Stimulated activated naive CD8-positive, alpha-beta T cell treated with anti-CD3 and anti-CD28 coated beads, Interleukin-15, Interleukin-2, amounts not matched to agents 100 ng/mL and 50 ng/mL, for 24 hours (primary cell): ENCODE results near the gene OR6V1.

Experiments used
- H3K27ac Mint-ChIP-seq: one replicate; pipeline ENCODE4 v1.8.0; 2021; ENCODE audit warnings: mild to moderate bottlenecking, mixed read lengths
- H3K27me3 Mint-ChIP-seq: one replicate; pipeline ENCODE4 v1.8.0; 2021; ENCODE audit warnings: mixed read lengths
- H3K36me3 Mint-ChIP-seq: one replicate; pipeline ENCODE4 v1.8.0; 2021; ENCODE audit warnings: low read depth, mixed read lengths
- H3K4me1 Mint-ChIP-seq: one replicate; pipeline ENCODE4 v1.8.0; 2021; ENCODE audit warnings: low read depth, mixed read lengths
- H3K4me3 Mint-ChIP-seq: one replicate; pipeline ENCODE4 v1.8.0; 2021; ENCODE audit warnings: mild to moderate bottlenecking, mixed read lengths
- H3K9me3 Mint-ChIP-seq: one replicate; pipeline ENCODE4 v1.8.0; 2021; ENCODE audit warnings: mixed read lengths

The OR6V1 gene

DNA sequence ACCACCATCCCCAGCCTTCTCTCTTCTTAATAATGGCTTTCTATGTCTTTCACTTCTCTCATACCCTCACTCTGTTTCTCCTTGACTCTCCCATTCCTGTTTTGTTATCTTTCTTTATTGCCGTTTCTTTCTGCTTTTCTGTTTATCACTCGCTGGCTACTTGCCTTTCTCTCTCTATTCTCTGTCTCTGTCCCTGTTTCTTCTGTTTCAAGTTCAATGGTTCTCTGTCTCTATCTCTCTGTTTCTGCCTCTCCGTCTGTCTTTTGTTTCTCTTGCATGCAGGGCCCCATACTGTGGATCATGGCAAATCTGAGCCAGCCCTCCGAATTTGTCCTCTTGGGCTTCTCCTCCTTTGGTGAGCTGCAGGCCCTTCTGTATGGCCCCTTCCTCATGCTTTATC is at the start of gene OR6V1:
OR6V1 (plus strand) TSS at position 301 of the 400 bp plus-strand sequence; CDS start at position 301, 0 bp downstream.
- Mint-ChIP-seq H3K36me3 (no peaks in the 10 kb centered on the region), H3K27me3 (peaks cover 7% of the 10 kb centered on the region), H3K27ac (no peak within 1 kb of the TSS), H3K9me3 (no peaks in the 10 kb centered on the region), H3K4me1 (peaks cover 21% of the 10 kb centered on the region), H3K4me3 (no peak within 1 kb of the TSS)

- no peaks in the 10 kb centered on the region for H3K36me3 Mint-ChIP-seq
- H3K27ac Mint-ChIP-seq = no peak overlapping the region
- peak overlapping the region; percentile 79 for H3K4me3 Mint-ChIP-seq
- no peaks in the 10 kb centered on the region for H3K9me3 Mint-ChIP-seq
- peaks cover 2% of the 10 kb centered on the region for H3K27me3 Mint-ChIP-seq
- H3K4me1 Mint-ChIP-seq = peaks cover 8% of the 10 kb centered on the region
Measured at GRCh38 chr7:143002898-143003297, 49.2 kb upstream of the OR6V1 start.

DNA sequence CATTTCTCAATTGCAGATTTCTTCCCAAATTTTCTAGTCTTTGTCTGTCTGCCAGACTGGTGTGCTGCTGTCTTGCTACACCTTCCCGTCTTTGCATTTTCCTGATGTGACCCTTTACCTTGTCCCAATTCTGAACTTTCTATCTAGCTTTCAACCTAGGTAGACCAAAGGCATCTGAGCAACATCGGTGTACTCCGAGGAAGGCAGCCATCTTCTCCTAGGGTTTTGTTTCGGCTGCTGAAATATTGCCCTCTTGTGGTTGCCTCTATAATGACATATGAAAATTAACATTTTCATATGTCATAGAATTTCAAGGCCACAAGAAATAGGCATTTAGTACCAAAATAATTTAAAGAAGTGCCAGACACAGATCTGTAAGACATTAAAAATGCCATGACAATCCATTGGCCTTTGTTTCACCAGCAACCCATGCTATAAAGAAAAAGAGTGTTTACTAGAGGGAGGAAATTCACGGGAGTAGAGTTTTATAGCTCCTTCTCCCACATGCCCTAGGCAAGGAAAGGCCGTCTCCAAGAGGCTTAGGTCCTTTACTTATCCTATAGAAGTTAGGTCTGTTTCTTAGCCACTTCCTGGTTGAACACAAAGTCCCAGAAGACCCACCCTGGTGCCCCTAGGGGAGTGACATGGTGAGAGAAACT is 48.6 kb upstream of the OR6V1 start:
- Mint-ChIP-seq H3K4me1 (peaks cover 10% of the 10 kb centered on the region), H3K4me3 (peak overlapping the region; percentile 79), H3K27ac (peak overlapping the region; percentile 70), H3K36me3 (no peaks in the 10 kb centered on the region), H3K27me3 (peaks cover 3% of the 10 kb centered on the region), H3K9me3 (no peaks in the 10 kb centered on the region)

DNA sequence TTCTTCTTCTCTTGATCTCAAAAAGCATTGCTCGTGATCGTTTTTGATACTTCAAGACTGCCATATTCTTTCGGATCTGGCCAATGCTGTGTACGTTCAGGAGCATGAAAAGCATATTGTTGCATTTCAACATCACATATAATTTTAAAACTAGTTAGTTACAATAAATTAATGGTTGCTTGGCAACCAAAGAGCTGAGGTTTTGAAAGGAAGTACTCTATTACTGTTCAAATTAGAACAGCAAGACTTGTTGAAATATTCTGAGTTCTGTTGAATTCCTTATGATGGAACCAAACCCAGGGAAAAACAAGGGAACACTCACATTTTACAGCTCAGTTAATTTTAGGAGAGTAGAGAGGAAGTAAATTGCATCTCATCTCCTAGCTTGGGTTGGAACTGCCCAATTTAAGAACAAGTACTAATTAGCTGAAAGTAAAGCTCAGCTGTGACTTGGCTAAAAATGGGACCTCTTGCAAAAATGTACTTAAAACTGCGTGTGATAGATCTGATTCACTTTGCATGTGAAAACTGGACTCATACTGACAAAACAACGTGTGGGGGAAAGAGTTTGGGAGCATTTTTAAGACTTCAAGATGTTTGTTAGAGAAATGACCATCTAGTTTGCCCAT is 46.4 kb upstream of the OR6V1 start:
- no peaks in the 10 kb centered on the region for H3K9me3 Mint-ChIP-seq
- peaks cover 3% of the 10 kb centered on the region for H3K27me3 Mint-ChIP-seq
- no peak overlapping the region for H3K27ac Mint-ChIP-seq
- no peaks in the 10 kb centered on the region for H3K36me3 Mint-ChIP-seq
- no peak overlapping the region for H3K4me3 Mint-ChIP-seq
- peaks cover 10% of the 10 kb centered on the region for H3K4me1 Mint-ChIP-seq

DNA sequence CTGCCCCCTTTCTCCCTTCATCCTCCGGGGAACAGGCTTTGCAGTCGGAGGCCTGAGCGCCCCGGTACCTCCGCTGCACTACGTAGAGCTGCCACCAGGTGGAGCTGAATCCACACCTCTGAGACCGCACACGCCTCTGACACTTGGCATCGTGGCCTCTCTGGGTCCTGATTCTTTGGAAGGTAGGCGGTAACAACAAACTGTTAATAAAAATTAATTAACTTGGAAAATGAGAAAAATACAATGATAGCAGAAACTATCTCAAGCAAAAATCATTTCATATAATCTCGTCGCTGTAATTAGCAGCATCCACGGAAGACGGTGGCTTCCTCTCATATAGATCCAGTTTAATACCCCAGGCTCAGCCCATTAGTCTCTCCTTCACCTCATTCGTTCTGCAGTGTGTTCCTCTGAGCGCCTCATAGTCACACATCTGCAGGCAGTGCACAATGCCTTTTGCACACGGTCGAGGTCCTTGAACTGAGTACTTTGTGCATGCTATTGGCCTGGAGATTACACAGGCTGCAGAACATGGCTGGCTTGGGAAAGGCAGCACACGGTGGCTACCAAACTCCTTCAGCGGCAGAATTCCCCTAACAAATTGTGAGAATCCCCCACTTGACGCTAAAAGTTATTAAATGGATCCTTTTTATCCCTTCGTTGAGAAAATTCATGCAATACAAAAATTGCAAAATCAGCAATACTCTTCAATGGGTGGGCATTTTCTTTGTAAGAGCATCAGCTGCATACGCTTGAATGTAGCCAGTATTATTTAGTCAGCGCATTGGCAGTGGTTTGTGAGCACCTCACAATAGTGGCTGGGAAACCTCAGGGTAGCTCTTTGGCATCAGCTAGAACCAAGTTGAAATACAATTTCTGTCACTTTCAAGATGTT is 43.9 kb upstream of the OR6V1 start:
- H3K27me3 Mint-ChIP-seq = peaks cover 3% of the 10 kb centered on the region
- H3K27ac Mint-ChIP-seq = no peak overlapping the region
- H3K4me3 Mint-ChIP-seq = no peak overlapping the region
- H3K4me1 Mint-ChIP-seq = peaks cover 8% of the 10 kb centered on the region
- H3K36me3 Mint-ChIP-seq = no peaks in the 10 kb centered on the region
- H3K9me3 Mint-ChIP-seq = no peaks in the 10 kb centered on the region

GRCh38 chr7:143012001-143012400 is 40.1 kb upstream of the OR6V1 start:
- no peaks in the 10 kb centered on the region for H3K9me3 Mint-ChIP-seq
- H3K36me3 Mint-ChIP-seq = no peaks in the 10 kb centered on the region
- H3K27ac Mint-ChIP-seq = no peak overlapping the region
- H3K27me3 Mint-ChIP-seq = peaks cover 3% of the 10 kb centered on the region
- no peak overlapping the region for H3K4me3 Mint-ChIP-seq
- peaks cover 8% of the 10 kb centered on the region for H3K4me1 Mint-ChIP-seq

- no peak overlapping the region for H3K4me3 Mint-ChIP-seq
- peaks cover 8% of the 10 kb centered on the region for H3K4me1 Mint-ChIP-seq
- no peaks in the 10 kb centered on the region for H3K9me3 Mint-ChIP-seq
- peaks cover 3% of the 10 kb centered on the region for H3K27me3 Mint-ChIP-seq
- no peaks in the 10 kb centered on the region for H3K36me3 Mint-ChIP-seq
- H3K27ac Mint-ChIP-seq = no peak overlapping the region
Measured at GRCh38 chr7:143012409-143012808, 39.7 kb upstream of the OR6V1 start.

DNA sequence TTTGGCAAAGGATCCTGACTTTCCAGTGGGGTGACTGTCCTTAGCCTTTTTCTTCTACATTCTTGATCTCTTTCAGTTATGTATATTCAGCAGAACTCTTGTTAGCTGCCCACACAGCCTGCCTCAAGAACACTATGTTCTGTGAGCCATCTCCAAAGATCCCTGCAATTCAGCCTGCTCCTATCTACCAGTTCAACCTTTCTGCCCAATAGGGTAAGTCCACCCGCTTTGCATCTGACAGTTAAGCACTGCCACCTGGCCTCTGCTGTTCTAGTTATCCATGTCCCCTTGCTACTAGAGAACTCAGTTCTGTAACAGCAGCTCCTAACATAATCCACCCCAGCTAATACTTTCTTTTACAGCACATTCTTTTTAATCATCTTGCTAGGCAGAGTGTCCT is 38.7 kb upstream of the OR6V1 start:
- H3K36me3 Mint-ChIP-seq = no peaks in the 10 kb centered on the region
- H3K27ac Mint-ChIP-seq = no peak overlapping the region
- H3K4me1 Mint-ChIP-seq = peaks cover 3% of the 10 kb centered on the region
- H3K4me3 Mint-ChIP-seq = no peak overlapping the region
- H3K27me3 Mint-ChIP-seq = no peaks in the 10 kb centered on the region
- no peaks in the 10 kb centered on the region for H3K9me3 Mint-ChIP-seq

DNA sequence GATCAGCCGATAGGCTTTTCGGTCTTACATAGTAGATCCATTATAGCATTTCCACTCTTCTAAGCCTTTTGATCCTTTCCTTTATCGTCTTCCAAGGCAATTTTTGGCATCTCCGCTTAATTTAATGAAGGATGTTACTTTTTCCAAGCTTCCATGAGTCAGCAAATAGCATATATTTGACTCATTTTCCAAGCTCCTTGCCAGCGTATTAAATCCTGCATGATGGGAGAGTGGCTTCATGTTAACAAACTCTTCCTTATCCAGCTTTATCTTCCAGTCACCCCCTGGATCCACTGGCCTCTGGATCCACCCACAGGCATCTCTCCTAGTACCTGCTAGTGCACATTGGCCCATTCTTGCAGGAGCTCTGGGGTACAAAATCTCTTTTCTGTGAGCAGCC is 38.2 kb upstream of the OR6V1 start:
- H3K9me3 Mint-ChIP-seq = no peaks in the 10 kb centered on the region
- no peak overlapping the region for H3K27ac Mint-ChIP-seq
- H3K4me1 Mint-ChIP-seq = peaks cover 3% of the 10 kb centered on the region
- no peak overlapping the region for H3K4me3 Mint-ChIP-seq
- no peaks in the 10 kb centered on the region for H3K27me3 Mint-ChIP-seq
- H3K36me3 Mint-ChIP-seq = no peaks in the 10 kb centered on the region

DNA sequence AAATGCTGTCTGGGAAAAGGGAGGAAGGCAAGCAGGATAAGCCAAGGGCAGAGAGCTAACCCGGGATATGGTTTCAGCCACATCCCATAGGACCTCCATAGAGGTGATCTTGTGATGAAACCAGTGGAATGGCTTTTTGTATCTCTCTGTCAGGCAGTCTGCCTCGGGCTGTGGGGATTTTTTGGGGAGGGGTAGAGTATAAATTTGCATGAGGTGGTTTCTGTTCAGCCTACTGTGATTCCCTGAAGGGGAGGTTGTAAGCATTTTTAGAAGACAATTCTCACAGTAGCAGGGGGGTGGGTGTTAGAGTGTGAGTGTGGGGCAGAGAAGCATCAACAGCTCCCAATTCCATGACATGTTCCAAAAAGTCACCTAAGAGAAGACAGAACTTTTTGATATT is 37.1 kb upstream of the OR6V1 start:
- H3K9me3 Mint-ChIP-seq = peaks cover 4% of the 10 kb centered on the region
- peaks cover 6% of the 10 kb centered on the region for H3K4me1 Mint-ChIP-seq
- no peaks in the 10 kb centered on the region for H3K36me3 Mint-ChIP-seq
- no peaks in the 10 kb centered on the region for H3K27me3 Mint-ChIP-seq
- H3K4me3 Mint-ChIP-seq = no peak overlapping the region
- H3K27ac Mint-ChIP-seq = no peak overlapping the region

- Mint-ChIP-seq H3K4me3 (no peak overlapping the region), H3K27ac (no peak overlapping the region), H3K4me1 (peaks cover 6% of the 10 kb centered on the region), H3K36me3 (no peaks in the 10 kb centered on the region), H3K27me3 (no peaks in the 10 kb centered on the region), H3K9me3 (peaks cover 4% of the 10 kb centered on the region)
Measured at GRCh38 chr7:143015926-143016490, 36.1 kb upstream of the OR6V1 start.

GRCh38 chr7:143016996-143017395 is 35.1 kb upstream of the OR6V1 start:
- no peak overlapping the region for H3K27ac Mint-ChIP-seq
- no peaks in the 10 kb centered on the region for H3K27me3 Mint-ChIP-seq
- H3K36me3 Mint-ChIP-seq = no peaks in the 10 kb centered on the region
- H3K4me3 Mint-ChIP-seq = no peak overlapping the region
- peaks cover 4% of the 10 kb centered on the region for H3K9me3 Mint-ChIP-seq
- H3K4me1 Mint-ChIP-seq = peaks cover 6% of the 10 kb centered on the region

DNA sequence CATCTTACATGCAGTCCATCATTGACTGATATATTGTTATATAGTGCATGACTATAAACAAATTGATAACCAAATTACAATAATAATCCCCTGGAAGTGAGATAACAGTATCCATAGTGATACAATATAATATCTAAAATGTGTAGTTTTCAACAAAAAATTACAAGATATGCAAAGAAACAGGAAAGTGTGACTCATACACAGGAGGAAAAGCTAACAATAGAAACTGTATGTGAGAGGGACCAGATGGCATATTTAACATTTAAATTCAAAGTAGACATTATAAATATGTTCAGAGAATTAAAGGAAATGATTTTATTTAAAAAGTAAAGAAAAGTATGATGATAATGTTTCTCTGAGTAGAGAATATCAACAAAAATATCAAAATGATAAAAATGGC is 33.2 kb upstream of the OR6V1 start:
- H3K9me3 Mint-ChIP-seq = peaks cover 4% of the 10 kb centered on the region
- peaks cover 6% of the 10 kb centered on the region for H3K4me1 Mint-ChIP-seq
- no peaks in the 10 kb centered on the region for H3K27me3 Mint-ChIP-seq
- no peak overlapping the region for H3K27ac Mint-ChIP-seq
- no peaks in the 10 kb centered on the region for H3K36me3 Mint-ChIP-seq
- H3K4me3 Mint-ChIP-seq = no peak overlapping the region

- Mint-ChIP-seq H3K4me1 (peaks cover 3% of the 10 kb centered on the region), H3K27ac (no peak overlapping the region), H3K36me3 (no peaks in the 10 kb centered on the region), H3K27me3 (peaks cover 12% of the 10 kb centered on the region), H3K9me3 (peaks cover 4% of the 10 kb centered on the region), H3K4me3 (no peak overlapping the region)
Measured at GRCh38 chr7:143023047-143023446, 29.1 kb upstream of the OR6V1 start.

DNA sequence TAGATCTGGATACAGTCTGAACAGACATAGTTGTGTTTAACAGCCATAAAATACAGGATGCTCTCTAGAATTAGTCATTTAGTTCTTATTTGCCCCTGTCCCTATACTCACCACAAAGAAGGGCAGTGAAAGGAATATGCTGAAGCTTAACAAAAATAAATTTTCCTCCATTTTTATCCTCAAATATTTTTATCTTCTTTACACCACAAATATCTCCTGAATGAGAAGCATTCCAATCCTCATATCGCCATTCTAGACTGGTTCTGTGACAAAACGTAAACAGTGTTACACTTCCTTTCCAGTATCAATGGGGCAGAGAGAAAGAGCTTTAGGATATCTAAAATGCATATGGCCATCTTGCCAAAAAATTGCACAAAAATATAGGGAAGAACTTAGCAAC is 26.8 kb upstream of the OR6V1 start:
- no peak overlapping the region for H3K4me3 Mint-ChIP-seq
- H3K4me1 Mint-ChIP-seq = no peaks in the 10 kb centered on the region
- no peaks in the 10 kb centered on the region for H3K9me3 Mint-ChIP-seq
- H3K27ac Mint-ChIP-seq = no peak overlapping the region
- peaks cover 12% of the 10 kb centered on the region for H3K27me3 Mint-ChIP-seq
- H3K36me3 Mint-ChIP-seq = no peaks in the 10 kb centered on the region
